HepG2 (cell line): ENCODE data around the gene RUVBL1. TPM values are rescaled to one million over a fixed set of nuclear protein-coding genes. Genes with fewer than 3 reads are reported as not detected.

Experiments used
- BRCA1 ChIP-seq: sonication (generic); formaldehyde crosslinking; IDR thresholded peaks from 2 replicates; pipeline ENCODE4 v1.4.0; 2020; ENCODE audit warnings: missing genetic modification reagents
- DNMT3B ChIP-seq: conservative IDR thresholded peaks from 2 replicates; pipeline ENCODE4 v1.6.1; 2016; ENCODE audit warnings: missing biosample characterization, control low read depth
- GATA4 ChIP-seq: sonication (generic); IDR thresholded peaks from 2 replicates; pipeline ENCODE4 v1.6.1; 2016; ENCODE audit warnings: antibody characterized with exemption, low read depth, borderline replicate concordance
- IRF9 ChIP-seq: sonication (generic); formaldehyde crosslinking; IDR thresholded peaks from 2 replicates; pipeline ENCODE4 v1.8.0; 2022; ENCODE audit warnings: missing genetic modification reagents, mild to moderate bottlenecking, borderline replicate concordance
- JDP2 ChIP-seq: sonication (generic); formaldehyde crosslinking; IDR thresholded peaks from 2 replicates; pipeline ENCODE4 v1.8.1; 2022; ENCODE audit warnings: missing genetic modification reagents, borderline replicate concordance
- KAT8 ChIP-seq: IDR thresholded peaks from 2 replicates; pipeline ENCODE4 v1.6.1; 2016; ENCODE audit warnings: missing genetic modification reagents, missing compliant biosample characterization
- KLF15 ChIP-seq: sonication (generic); formaldehyde crosslinking; IDR thresholded peaks from 2 replicates; pipeline ENCODE4 v1.8.1; 2023; ENCODE audit warnings: borderline replicate concordance, mild to moderate bottlenecking, inconsistent platforms, missing genetic modification reagents, mixed read lengths
- MTA3 ChIP-seq: sonication (generic); formaldehyde crosslinking; IDR thresholded peaks from 2 replicates; pipeline ENCODE4 v1.4.0; 2020; ENCODE audit warnings: missing genetic modification reagents
- MTF1 ChIP-seq: sonication (generic); formaldehyde crosslinking; IDR thresholded peaks from 2 replicates; pipeline ENCODE4 v1.5.0; 2020; ENCODE audit warnings: missing genetic modification reagents
- PHB2 ChIP-seq: fragments of 450-650 bp; IDR thresholded peaks from 2 replicates; pipeline ENCODE4 v1.6.1; 2018; ENCODE audit not compliant: partially characterized antibody
- PITX1 ChIP-seq: sonication (generic); formaldehyde crosslinking; IDR thresholded peaks from 2 replicates; pipeline ENCODE4 v1.5.1; 2020; ENCODE audit warnings: mild to moderate bottlenecking, missing genetic modification reagents
- U2AF2 ChIP-seq: fragments of 200-400 bp; formaldehyde crosslinking; IDR thresholded peaks from 2 replicates; pipeline ENCODE4 v1.6.1; 2017; ENCODE audit warnings: low read depth, mild to moderate bottlenecking, low read length
- WIZ ChIP-seq: sonication (generic); formaldehyde crosslinking; IDR thresholded peaks from 2 replicates; pipeline ENCODE4 v1.5.1; 2020; ENCODE audit warnings: mild to moderate bottlenecking, missing genetic modification reagents
- XBP1 ChIP-seq: sonication (generic); formaldehyde crosslinking; IDR thresholded peaks from 2 replicates; pipeline ENCODE4 v1.5.0; 2020; ENCODE audit warnings: missing genetic modification reagents
- ZBTB2 ChIP-seq: sonication (generic); formaldehyde crosslinking; IDR thresholded peaks from 2 replicates; pipeline ENCODE4 v1.8.0; 2022; ENCODE audit warnings: low read depth, missing genetic modification reagents
- ZBTB3 ChIP-seq: sonication (generic); formaldehyde crosslinking; IDR thresholded peaks from 2 replicates; pipeline ENCODE4 v1.4.0; 2020; ENCODE audit warnings: low read depth, mild to moderate bottlenecking, moderate library complexity, missing genetic modification reagents, borderline replicate concordance
- ZBTB38 ChIP-seq: sonication (generic); formaldehyde crosslinking; IDR thresholded peaks from 2 replicates; pipeline ENCODE4 v1.5.1; 2020; ENCODE audit warnings: mild to moderate bottlenecking, missing genetic modification reagents
- ZBTB7A ChIP-seq: sonication (generic); formaldehyde crosslinking; IDR thresholded peaks from 2 replicates; pipeline ENCODE4 v1.8.0; 2022; ENCODE audit warnings: mild to moderate bottlenecking, missing genetic modification reagents
- ZNF260 ChIP-seq: sonication (generic); formaldehyde crosslinking; IDR thresholded peaks from 2 replicates; pipeline ENCODE4 v1.4.0; 2020; ENCODE audit warnings: missing genetic modification reagents, low read depth, mild to moderate bottlenecking, borderline replicate concordance
- ZNF432 ChIP-seq: sonication (generic); formaldehyde crosslinking; IDR thresholded peaks from 2 replicates; pipeline ENCODE4 v1.5.0; 2020; ENCODE audit warnings: missing genetic modification reagents, mild to moderate bottlenecking, borderline replicate concordance
- ZNF816 ChIP-seq: sonication (generic); formaldehyde crosslinking; IDR thresholded peaks from 2 replicates; pipeline ENCODE4 v1.8.0; 2022; ENCODE audit warnings: missing genetic modification reagents, mild to moderate bottlenecking, borderline replicate concordance
- polyA plus RNA-seq, 8 experiments: library from polyadenylated mRNA; depleted of rRNA in 3 of 8; stranded (reverse) in 7 of 8; unstranded in 1 of 8; fragments of >200 nt; fragmentation: Illumina TruSeq in 4 of 8; extraction: Trizol in 4 of 8; gene quantifications; 2 replicates each; pipeline versions ENCODE4 v1.2.1 to v1.2.3, GENCODE V29; 2011 to 2016; ENCODE audit warnings: low read depth in 4 of 8, missing spikeins in 1 of 8, mixed read lengths in 1 of 8; ENCODE audit not compliant: insufficient read depth in 1 of 8
- total RNA-seq, 5 experiments: library from RNA; depleted of rRNA; stranded (reverse); fragments of >200 nt; fragmentation: Illumina TruSeq; extraction: Trizol; gene quantifications; 2 replicates each; pipeline ENCODE4 v1.2.3, GENCODE V29; 2016; ENCODE audit warnings: low read depth in 1 of 5
- TF ChIP-seq, protein P1 (sequence below): sonication (generic); formaldehyde crosslinking; IDR thresholded peaks from 2 replicates; pipeline ENCODE4 v1.5.1; 2020; ENCODE audit warnings: mild to moderate bottlenecking, missing genetic modification reagents
- TF ChIP-seq, protein P2 (sequence below): sonication (generic); formaldehyde crosslinking; conservative IDR thresholded peaks from 2 replicates; pipeline ENCODE4 v1.4.0; 2020; ENCODE audit warnings: missing genetic modification reagents
- TF ChIP-seq, protein P3 (sequence below): sonication (generic); formaldehyde crosslinking; IDR thresholded peaks from 2 replicates; pipeline ENCODE4 v1.9.0; 2022; ENCODE audit warnings: low read depth, missing genetic modification reagents

RUVBL1 gene
- total and polyA plus RNA-seq, 2 of the 13 experiments (the other 11 are each of a cell fraction or from before 2014, with no cell fraction given), result 32.7 to 86.3 TPM

DNA sequence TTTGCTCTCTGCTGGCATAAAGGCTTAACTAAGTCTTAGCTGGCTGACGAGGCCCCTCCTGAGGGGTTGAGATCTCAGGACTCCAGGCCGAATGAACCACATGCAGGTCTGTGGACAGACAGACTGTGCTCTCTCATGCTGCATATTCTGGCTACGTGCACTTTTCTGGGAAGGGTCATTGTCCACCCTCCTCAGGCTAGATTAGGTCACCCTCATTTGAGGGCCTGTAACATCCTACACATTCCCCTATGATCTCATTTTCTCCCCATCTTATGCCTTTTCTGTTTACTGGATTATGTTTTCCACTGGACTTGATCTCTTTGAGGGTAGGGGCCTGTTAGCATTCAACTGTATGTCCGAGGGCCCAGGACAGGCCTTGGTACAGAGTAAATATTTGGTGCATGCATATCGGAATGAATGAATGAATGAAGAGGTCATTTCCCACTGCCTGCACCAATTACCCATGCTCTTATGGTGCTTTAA, 43.4 kb upstream of the RUVBL1 start (continued):
- TF ChIP-seq, protein P1, sequence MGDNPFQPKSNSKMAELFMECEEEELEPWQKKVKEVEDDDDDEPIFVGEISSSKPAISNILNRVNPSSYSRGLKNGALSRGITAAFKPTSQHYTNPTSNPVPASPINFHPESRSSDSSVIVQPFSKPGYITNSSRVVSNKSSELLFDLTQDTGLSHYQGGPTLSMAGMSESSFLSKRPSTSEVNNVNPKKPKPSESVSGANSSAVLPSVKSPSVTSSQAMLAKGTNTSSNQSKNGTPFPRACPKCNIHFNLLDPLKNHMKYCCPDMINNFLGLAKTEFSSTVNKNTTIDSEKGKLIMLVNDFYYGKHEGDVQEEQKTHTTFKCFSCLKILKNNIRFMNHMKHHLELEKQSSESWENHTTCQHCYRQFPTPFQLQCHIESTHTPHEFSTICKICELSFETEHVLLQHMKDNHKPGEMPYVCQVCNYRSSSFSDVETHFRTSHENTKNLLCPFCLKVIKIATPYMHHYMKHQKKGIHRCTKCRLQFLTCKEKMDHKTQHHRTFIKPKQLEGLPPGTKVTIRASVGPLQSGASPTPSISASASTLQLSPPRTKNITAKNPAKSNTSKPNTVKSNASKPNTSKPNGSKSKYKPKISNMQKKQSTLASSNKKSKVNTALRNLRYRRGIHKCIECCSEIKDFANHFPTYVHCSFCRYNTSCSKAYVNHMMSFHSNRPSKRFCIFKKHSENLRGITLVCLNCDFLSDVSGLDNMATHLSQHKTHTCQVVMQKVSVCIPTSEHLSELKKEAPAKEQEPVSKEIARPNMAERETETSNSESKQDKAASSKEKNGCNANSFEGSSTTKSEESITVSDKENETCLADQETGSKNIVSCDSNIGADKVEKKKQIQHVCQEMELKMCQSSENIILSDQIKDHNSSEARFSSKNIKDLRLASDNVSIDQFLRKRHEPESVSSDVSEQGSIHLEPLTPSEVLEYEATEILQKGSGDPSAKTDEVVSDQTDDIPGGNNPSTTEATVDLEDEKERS, result peak; percentile 47; the same call in 1 of the 2 replicates
- no peak for TF ChIP-seq GATA4
- TF ChIP-seq ZNF432 (CRISPR knock-in tag), result no peak
- no peak for TF ChIP-seq MTA3
- TF ChIP-seq WIZ (CRISPR knock-in tag), result no peak
- no peak for TF ChIP-seq JDP2 (CRISPR knock-in tag)
- no peak for TF ChIP-seq ZBTB7A
- TF ChIP-seq U2AF2, result no peak
- no peak for TF ChIP-seq ZNF816 (CRISPR knock-in tag)
- TF ChIP-seq MTF1 (CRISPR knock-in tag), result no peak
- no peak for TF ChIP-seq DNMT3B
- peak; percentile 70 for TF ChIP-seq PITX1
- TF ChIP-seq PHB2, result no peak
- TF ChIP-seq IRF9 (CRISPR knock-in tag), result peak; percentile 66
- TF ChIP-seq ZNF260, result no peak
- no peak for TF ChIP-seq KLF15 (CRISPR knock-in tag)
- TF ChIP-seq, protein P2, sequence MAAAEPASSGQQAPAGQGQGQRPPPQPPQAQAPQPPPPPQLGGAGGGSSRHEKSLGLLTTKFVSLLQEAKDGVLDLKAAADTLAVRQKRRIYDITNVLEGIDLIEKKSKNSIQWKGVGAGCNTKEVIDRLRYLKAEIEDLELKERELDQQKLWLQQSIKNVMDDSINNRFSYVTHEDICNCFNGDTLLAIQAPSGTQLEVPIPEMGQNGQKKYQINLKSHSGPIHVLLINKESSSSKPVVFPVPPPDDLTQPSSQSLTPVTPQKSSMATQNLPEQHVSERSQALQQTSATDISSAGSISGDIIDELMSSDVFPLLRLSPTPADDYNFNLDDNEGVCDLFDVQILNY, result no peak
- TF ChIP-seq ZBTB2 (CRISPR knock-in tag), result no peak
- TF ChIP-seq XBP1, result no peak
- TF ChIP-seq, protein P3, sequence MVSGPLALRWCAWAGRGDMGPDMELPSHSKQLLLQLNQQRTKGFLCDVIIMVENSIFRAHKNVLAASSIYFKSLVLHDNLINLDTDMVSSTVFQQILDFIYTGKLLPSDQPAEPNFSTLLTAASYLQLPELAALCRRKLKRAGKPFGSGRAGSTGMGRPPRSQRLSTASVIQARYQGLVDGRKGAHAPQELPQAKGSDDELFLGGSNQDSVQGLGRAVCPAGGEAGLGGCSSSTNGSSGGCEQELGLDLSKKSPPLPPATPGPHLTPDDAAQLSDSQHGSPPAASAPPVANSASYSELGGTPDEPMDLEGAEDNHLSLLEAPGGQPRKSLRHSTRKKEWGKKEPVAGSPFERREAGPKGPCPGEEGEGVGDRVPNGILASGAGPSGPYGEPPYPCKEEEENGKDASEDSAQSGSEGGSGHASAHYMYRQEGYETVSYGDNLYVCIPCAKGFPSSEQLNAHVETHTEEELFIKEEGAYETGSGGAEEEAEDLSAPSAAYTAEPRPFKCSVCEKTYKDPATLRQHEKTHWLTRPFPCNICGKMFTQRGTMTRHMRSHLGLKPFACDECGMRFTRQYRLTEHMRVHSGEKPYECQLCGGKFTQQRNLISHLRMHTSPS (CRISPR knock-in tag), result no peak
- no peak for TF ChIP-seq KAT8 (CRISPR knock-in tag)
- TF ChIP-seq ZBTB3 (CRISPR knock-in tag), result no peak
- TF ChIP-seq ZBTB38, result no peak
- no peak for TF ChIP-seq BRCA1 (CRISPR knock-in tag)
